Mucosa of rectum (tissue), 2 donors: Measurements from ENCODE around the gene NOC2L.
"Not testable (repeated sequence)": the region's sequence is repeated elsewhere in the genome, so short reads cannot be mapped to it uniquely, and the experiment has no call there.

Experiments used
- H3K27ac ChIP-seq, 2 donors: one replicate each; pipeline ENCODE4 v1.7.0; 2013; ENCODE audit warnings: inconsistent platforms in 2 of 2, low read depth in 2 of 2, low read length in 2 of 2
- H3K27me3 ChIP-seq, 2 donors: one replicate each; pipeline ENCODE4 v1.7.0; 2013; ENCODE audit warnings: low read length in 2 of 2; ENCODE audit not compliant: control insufficient read depth in 2 of 2, insufficient read depth in 2 of 2
- H3K36me3 ChIP-seq, 2 donors: one replicate each; pipeline ENCODE4 v1.7.0; 2013; ENCODE audit warnings: low read length in 2 of 2; ENCODE audit not compliant: control insufficient read depth in 2 of 2, insufficient read depth in 2 of 2
- H3K4me1 ChIP-seq, 2 donors: one replicate each; pipeline ENCODE4 v1.7.0; 2013; ENCODE audit warnings: low read length in 2 of 2, mild to moderate bottlenecking in 1 of 2; ENCODE audit not compliant: control insufficient read depth in 2 of 2, insufficient read depth in 2 of 2
- H3K4me3 ChIP-seq, 2 donors: one replicate each; pipeline ENCODE4 v1.7.0; 2013; ENCODE audit warnings: low read length in 2 of 2
- H3K9ac ChIP-seq, 2 donors: one replicate each; pipeline ENCODE4 v1.7.0; 2013; ENCODE audit warnings: low read length in 2 of 2, low read depth in 1 of 2, mild to moderate bottlenecking in 1 of 2
- H3K9me3 ChIP-seq, 2 donors: one replicate each; pipeline ENCODE4 v1.7.0; 2013; ENCODE audit warnings: low read length in 2 of 2; ENCODE audit not compliant: control insufficient read depth in 2 of 2
- donor health status: healthy.
- donor health status: Normal muscosa, but diverticular disease.

The NOC2L gene

DNA sequence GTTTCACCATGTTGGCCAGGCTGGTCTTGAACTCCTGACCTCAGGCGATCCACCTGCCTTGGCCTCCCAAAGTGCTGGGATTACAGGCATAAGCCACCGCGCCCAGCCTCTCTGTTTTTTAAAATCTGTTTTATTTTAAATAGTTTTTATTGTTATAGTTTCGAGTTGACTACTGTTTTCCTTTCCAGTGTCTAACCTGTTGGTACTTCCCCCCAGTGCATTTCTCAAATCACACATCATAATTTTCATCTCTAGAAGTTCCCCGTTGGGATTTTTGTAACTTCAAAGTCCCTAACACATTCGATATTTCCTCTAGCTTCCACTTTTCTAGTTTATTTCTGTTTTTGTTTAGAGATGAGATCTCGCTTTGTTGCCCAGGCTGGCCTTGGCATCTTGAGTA is 33.3 kb upstream of the NOC2L start:
- no peaks in the 10 kb centered on the region for H3K4me1 ChIP-seq
- no peak overlapping the region for H3K27ac ChIP-seq
- peaks cover 0 to 7% of the 10 kb centered on the region in 2 donors for H3K27me3 ChIP-seq
- no peak overlapping the region for H3K4me3 ChIP-seq
- peaks cover 0 to 4% of the 10 kb centered on the region in 2 donors for H3K9me3 ChIP-seq
- no peak overlapping the region for H3K9ac ChIP-seq
- H3K36me3 ChIP-seq = no peaks in the 10 kb centered on the region

DNA sequence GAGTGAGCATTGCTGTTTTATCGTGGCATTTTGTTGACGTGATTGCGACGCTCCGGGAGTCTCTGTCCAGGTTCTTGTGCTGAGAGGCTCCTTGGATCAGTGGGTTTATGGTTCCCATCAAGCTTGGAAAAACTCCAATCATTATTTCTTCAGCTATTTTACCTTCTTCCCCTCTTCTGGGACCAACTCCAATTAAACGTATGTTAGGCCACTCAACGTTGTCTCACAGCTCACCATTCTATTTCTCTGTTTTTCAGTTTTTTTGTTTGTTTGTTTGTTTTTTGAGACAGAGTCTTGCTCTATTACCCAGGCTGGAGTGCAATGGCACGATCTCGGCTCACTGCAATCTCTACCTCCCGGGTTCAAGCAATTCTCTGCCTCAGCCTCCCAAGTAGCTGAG is 32.8 kb upstream of the NOC2L start:
- H3K4me1 ChIP-seq = no peaks in the 10 kb centered on the region
- H3K27ac ChIP-seq = no peak overlapping the region
- no peaks in the 10 kb centered on the region for H3K36me3 ChIP-seq
- H3K4me3 ChIP-seq = no peak overlapping the region
- no peak overlapping the region for H3K9ac ChIP-seq
- H3K9me3 ChIP-seq = peaks cover 0 to 4% of the 10 kb centered on the region in 2 donors
- peaks cover 0 to 4% of the 10 kb centered on the region in 2 donors for H3K27me3 ChIP-seq

GRCh38 chr1:991275-991674 is 32.2 kb upstream of the NOC2L start:
- H3K9me3 ChIP-seq, H3K4me1 ChIP-seq, H3K9ac ChIP-seq, H3K4me3 ChIP-seq, H3K27ac ChIP-seq, H3K36me3 ChIP-seq, H3K27me3 ChIP-seq: not testable (repeated sequence)

DNA sequence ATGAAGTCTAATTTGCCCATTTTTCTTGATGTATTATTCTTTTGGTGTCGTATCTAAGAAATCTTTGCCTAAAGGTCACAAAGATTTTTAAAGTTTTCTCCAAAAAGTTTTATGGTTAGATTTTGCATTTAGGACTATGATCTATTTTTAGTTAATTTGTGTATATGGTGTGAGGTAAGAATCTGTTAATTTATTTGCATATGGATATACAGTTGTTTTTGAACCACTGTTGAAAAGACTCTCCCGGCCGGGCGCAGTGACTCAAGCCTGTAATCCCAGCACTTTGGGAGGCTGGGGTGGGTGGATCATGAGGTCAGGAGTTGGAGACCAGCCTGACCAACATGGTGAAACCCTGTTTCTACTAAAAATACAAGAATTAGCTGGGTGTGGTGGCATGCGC is 29.0 kb upstream of the NOC2L start:
- H3K27ac ChIP-seq, H3K4me3 ChIP-seq, H3K9me3 ChIP-seq, H3K9ac ChIP-seq, H3K4me1 ChIP-seq, H3K27me3 ChIP-seq, H3K36me3 ChIP-seq: not testable (repeated sequence)

- Histone ChIP-seq H3K27me3 (peaks cover 17 to 21% of the 10 kb centered on the region in 2 donors), H3K36me3 (no peaks in the 10 kb centered on the region)
Observed at GRCh38 chr1:985126-985525, 26.1 kb upstream of the NOC2L start.

GRCh38 chr1:984476-984814 is 25.4 kb upstream of the NOC2L start:
- Histone ChIP-seq H3K9ac (no peak overlapping the region), H3K9me3 (no peaks in the 10 kb centered on the region), H3K27me3 (peaks cover 17 to 27% of the 10 kb centered on the region in 2 donors), H3K4me1 (no peaks in the 10 kb centered on the region), H3K4me3 (no peak overlapping the region), H3K36me3 (no peaks in the 10 kb centered on the region), H3K27ac (no peak overlapping the region)

More at GRCh38 chr1:985126-985525, 26.1 kb upstream of the NOC2L start:
- Histone ChIP-seq H3K4me3 (no peak overlapping the region), H3K9ac (no peak overlapping the region), H3K9me3 (no peaks in the 10 kb centered on the region), H3K27ac (no peak overlapping the region), H3K4me1 (no peaks in the 10 kb centered on the region)

- H3K27me3 ChIP-seq = peaks cover 17 to 27% of the 10 kb centered on the region in 2 donors
- no peak overlapping the region for H3K9ac ChIP-seq
- H3K4me1 ChIP-seq = no peaks in the 10 kb centered on the region
- no peak overlapping the region for H3K4me3 ChIP-seq
- H3K9me3 ChIP-seq = no peaks in the 10 kb centered on the region
- H3K36me3 ChIP-seq = no peaks in the 10 kb centered on the region
- no peak overlapping the region for H3K27ac ChIP-seq
Observed at GRCh38 chr1:983798-984475, 24.9 kb upstream of the NOC2L start.

- Histone ChIP-seq H3K9me3 (no peaks in the 10 kb centered on the region), H3K4me1 (no peaks in the 10 kb centered on the region), H3K27ac (no peak overlapping the region), H3K36me3 (no peaks in the 10 kb centered on the region), H3K9ac (no peak overlapping the region), H3K27me3 (peaks cover 17 to 27% of the 10 kb centered on the region in 2 donors), H3K4me3 (no peak overlapping the region)
Observed at GRCh38 chr1:982765-983436, 23.8 kb upstream of the NOC2L start.

- Histone ChIP-seq H3K9me3 (no peaks in the 10 kb centered on the region), H3K4me1 (no peaks in the 10 kb centered on the region), H3K27ac (no peak within 1 kb of the TSS), H3K9ac (no peak within 1 kb of the TSS), H3K4me3 (no peak within 1 kb of the TSS), H3K36me3 (no peaks in the 10 kb centered on the region), H3K27me3 (peaks cover 17 to 27% of the 10 kb centered on the region in 2 donors)
Observed at GRCh38 chr1:981955-982558, 23.0 kb upstream of the NOC2L start, which contains the start of gene PERM1. PERM1 (minus strand) TSS chr1:982093; CDS start chr1:981029, 1,064 bp downstream.

- H3K4me3 ChIP-seq = no peak overlapping the region
- no peaks in the 10 kb centered on the region for H3K9me3 ChIP-seq
- H3K4me1 ChIP-seq = no peaks in the 10 kb centered on the region
- H3K27me3 ChIP-seq = peaks cover 17 to 27% of the 10 kb centered on the region in 2 donors
- no peaks in the 10 kb centered on the region for H3K36me3 ChIP-seq
- H3K27ac ChIP-seq = no peak overlapping the region
- H3K9ac ChIP-seq = no peak overlapping the region
Observed at GRCh38 chr1:981491-981954, 22.5 kb upstream of the NOC2L start.
